ENCODE data around the gene MANEA.
A peak's percentile ranks its signal among the peaks of the same experiment; 100 is the strongest.
"Not testable (repeated sequence)": the region's sequence is repeated elsewhere in the genome, so short reads cannot be mapped to it uniquely, and the experiment has no call there.

Gene MANEA

GRCh38 chr6:95577304-95578105 lies at the start of gene MANEA:
MANEA (plus strand) TSS chr6:95577535; CDS start chr6:95586440, 8,905 bp downstream.
- DNase-seq, result peak; percentile 93

- no peak for DNase-seq
Measured at GRCh38 chr6:95529762-95530161, 47.6 kb upstream of the MANEA start.

- DNase-seq, result no peak
Measured at GRCh38 chr6:95530176-95530819, 47.0 kb upstream of the MANEA start.

GRCh38 chr6:95543798-95544197 lies 33.5 kb upstream of the MANEA start:
- no peak for DNase-seq

- no peak for DNase-seq
Measured at GRCh38 chr6:95544517-95545225, 32.7 kb upstream of the MANEA start.

GRCh38 chr6:95545226-95545625 lies 32.1 kb upstream of the MANEA start:
- DNase-seq, result no peak

GRCh38 chr6:95545686-95546085 lies 31.6 kb upstream of the MANEA start:
- DNase-seq, result peak; percentile 13

- DNase-seq, result no peak
Measured at GRCh38 chr6:95546148-95546547, 31.2 kb upstream of the MANEA start.

GRCh38 chr6:95547043-95547442 lies 30.3 kb upstream of the MANEA start:
- no peak for DNase-seq

GRCh38 chr6:95548188-95548786 lies 29.0 kb upstream of the MANEA start:
- no peak for DNase-seq

GRCh38 chr6:95551678-95552324 lies 25.5 kb upstream of the MANEA start:
- DNase-seq, result no peak

- no peak for DNase-seq
Measured at GRCh38 chr6:95553880-95554279, 23.5 kb upstream of the MANEA start.

- not testable (repeated sequence) for DNase-seq
Measured at GRCh38 chr6:95560956-95561355, 16.4 kb upstream of the MANEA start.

GRCh38 chr6:95569560-95569959 lies 7.8 kb upstream of the MANEA start:
- no peak for DNase-seq

- DNase-seq, result no peak
Measured at GRCh38 chr6:95572098-95572497, 5.2 kb upstream of the MANEA start.

- DNase-seq, result no peak
Measured at GRCh38 chr6:95574811-95575210, 2.5 kb upstream of the MANEA start.

- peak; percentile 13 for DNase-seq
Measured at GRCh38 chr6:95576218-95576997, 927 bp upstream of the MANEA start.

- DNase-seq, result no peak
Measured at GRCh38 chr6:95576998-95577303, 384 bp upstream of the MANEA start.

- no peak for DNase-seq
Measured at GRCh38 chr6:95578106-95578410, 723 bp downstream of the MANEA start.

GRCh38 chr6:95581073-95581472 lies 3.7 kb downstream of the MANEA start:
- peak; percentile 3 for DNase-seq

GRCh38 chr6:95584226-95584625 lies 6.9 kb downstream of the MANEA start:
- not testable (repeated sequence) for DNase-seq

GRCh38 chr6:95587989-95588388 lies 10.7 kb downstream of the MANEA start:
- DNase-seq, result no peak
